NCI-H748 (cell line): ENCODE data around the gene REM2.
"Not testable (repeated sequence)": the region's sequence is repeated elsewhere in the genome, so short reads cannot be mapped to it uniquely, and the experiment has no call there.

ENCODE experiments used
- DNase-seq: peaks from one replicate; lab custom pipeline; 2025; ENCODE audit not compliant: unreplicated experiment; lab: John Stamatoyannopoulos, UW

Gene REM2

GRCh38 chr14:22896356-22896755 lies 13.3 kb downstream of the REM2 start:
- no peak for DNase-seq

GRCh38 chr14:22896760-22897159 lies 13.7 kb downstream of the REM2 start:
- peak; percentile 44 for DNase-seq

- DNase-seq: no peak
Observed at GRCh38 chr14:22897357-22897756, 14.3 kb downstream of the REM2 start.

- DNase-seq: no peak
Observed at GRCh38 chr14:22898302-22899090, 15.5 kb downstream of the REM2 start.

- peak; percentile 21 for DNase-seq
Observed at GRCh38 chr14:22900081-22900799, 17.2 kb downstream of the REM2 start.

DNA sequence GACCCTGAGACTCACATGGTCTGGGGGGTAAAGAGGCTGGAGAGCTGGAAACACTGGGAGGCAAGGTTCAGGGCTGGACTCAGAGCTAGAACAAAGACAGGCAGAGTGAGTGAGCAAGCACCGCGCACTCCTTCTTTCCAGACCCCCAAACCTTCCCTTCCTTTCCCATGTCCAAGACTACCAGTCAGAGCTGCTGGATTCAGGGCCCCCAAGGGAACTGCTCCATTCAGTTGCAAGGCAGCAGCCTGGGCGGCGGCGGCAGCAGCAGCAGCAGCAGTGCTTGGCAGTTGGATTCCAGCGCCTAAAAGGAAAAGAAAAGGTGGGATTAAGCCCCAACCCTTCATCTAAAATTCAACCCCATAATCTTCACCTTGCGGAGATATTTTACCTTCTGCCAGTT lies 18.8 kb downstream of the REM2 start:
- no peak for DNase-seq

DNA sequence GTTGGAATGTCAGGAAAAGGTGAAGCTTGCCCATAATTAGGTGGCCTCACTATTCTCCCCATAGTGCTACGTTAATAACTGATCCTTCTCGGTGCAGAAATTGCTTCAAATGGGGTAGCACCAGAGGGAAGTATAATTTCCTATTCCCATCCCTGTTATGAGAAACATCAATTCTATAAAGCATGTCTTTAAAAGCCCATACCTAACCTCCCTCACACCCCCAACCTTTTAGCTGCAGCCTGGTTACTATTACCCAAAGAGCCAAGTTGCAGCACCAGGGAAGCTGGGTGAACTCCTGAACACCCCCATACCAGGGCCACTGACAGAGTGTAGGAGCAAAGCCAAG lies 20.7 kb downstream of the REM2 start:
- DNase-seq: no peak

DNA sequence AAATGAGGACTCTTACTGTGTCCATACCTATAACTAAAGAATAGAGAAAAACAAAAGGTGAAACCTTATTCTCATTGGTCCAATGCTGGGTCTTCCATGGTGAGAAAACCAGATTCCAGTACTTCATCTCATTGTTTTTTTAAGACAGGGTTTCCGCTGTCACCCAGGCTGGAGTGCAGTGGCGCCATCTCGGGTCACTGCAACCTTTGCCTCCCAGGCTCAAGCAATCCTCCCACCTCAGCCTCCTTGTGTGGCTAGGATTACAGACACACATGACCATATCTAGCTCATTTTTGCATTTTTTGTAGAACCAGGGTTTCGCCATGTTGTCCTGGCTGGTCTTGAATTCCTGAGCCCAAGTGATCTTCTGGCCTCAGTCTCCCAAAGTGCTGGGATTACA lies 22.6 kb downstream of the REM2 start:
- DNase-seq: no peak

- no peak for DNase-seq
Observed at GRCh38 chr14:22906073-22906472, 23.1 kb downstream of the REM2 start.

GRCh38 chr14:22907429-22907828 lies 24.4 kb downstream of the REM2 start:
- no peak for DNase-seq

DNA sequence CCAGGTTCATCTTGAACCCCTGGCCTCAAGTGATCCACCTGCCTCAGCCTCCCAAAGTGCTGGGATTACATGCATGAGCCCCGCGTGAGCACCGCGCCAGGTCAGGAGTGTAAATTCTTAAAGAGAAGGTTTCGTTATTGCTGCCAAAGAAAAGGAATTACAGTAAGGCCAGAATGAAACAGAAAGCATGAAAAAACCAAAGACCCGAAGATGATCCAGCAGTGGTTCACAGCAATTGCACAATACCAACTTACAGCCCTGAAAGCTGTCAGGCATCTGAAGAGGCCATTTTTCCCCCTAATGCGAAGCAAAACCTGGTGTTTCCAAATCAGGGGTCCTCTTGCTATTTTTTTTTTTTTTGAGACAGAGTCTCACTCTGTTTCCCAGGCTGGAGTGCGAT lies 25.6 kb downstream of the REM2 start:
- DNase-seq: no peak

DNA sequence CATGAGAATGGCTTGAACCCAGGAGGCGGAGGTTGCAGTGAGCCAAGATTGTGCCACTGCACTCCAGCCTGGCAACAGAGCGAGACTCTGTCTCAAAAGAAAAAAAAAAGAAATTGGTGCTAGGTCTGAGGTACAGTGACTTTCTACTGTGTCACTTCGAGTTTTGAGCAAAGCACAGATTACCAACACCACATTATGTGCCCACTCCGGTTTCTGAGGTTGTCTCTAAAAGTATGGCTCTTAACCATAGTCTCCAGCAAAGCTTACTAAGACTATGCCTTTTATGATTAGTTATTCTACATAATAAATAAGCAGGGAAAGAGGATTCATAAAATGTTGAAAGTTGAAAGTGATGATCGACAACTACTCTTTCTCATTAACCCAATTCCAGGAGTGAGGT lies 27.9 kb downstream of the REM2 start:
- DNase-seq: no peak

DNA sequence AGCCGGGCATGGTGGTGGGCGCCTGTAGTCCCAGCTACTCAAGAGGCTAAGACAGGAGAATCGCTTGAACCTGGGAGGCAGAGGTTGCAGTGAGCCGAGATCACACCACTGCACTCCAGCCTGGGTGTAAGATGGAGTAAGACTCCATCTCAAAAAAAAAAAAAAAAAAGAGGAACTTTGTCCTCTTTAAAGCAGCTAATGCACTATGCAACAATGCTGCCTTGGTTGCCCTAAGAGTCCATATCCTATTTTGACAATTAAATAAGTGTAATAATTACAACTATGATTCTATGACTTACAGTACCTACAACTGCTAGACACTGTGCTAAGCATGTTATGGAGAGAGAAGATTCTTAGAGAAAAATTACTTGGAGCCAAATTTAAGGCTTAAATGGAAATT lies 31.8 kb downstream of the REM2 start:
- DNase-seq: not testable (repeated sequence)

GRCh38 chr14:22915886-22916521 lies 33.0 kb downstream of the REM2 start:
- no peak for DNase-seq

DNA sequence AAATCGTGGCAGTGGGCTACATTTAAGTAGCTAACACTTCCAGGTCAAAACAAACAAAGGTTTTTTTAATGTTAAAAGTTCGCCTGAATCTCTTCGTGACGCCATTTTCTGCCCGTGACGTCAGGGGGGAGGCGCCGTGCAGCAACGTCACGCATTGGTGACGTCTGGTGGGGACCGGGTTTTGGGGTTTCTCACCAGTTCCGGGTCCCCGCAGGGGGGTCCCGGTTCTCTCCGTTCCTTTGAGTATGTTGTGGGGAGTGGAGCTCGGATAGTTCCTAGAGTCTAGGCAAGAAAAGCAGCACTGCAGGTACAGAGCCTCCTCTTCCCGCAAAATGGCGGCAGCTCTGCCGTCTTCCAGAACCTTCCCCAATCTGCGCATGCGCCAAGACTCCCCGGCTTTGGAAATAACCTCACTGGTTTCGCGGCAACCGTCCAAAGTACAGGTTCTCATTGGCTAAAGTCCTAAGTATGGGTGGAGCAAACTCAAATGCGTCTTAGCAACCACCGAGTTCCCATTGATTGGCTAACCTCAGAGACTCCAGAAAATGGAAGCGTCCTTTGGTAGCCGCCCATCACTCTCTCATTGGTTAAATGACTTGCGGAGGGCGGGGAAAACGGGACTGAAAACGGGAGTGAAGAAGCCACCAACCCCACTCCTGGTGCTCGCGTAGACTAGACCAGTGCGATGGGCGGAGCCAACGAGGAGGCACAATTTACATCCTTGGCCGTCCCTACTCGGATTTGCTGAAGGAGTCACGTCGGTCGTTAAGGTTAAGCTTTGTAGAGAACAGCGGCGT lies 36.0 kb downstream of the REM2 start, which contains the start of gene RBM23:
RBM23 (minus strand) TSS at position 346 of the 797 bp plus-strand sequence.
- DNase-seq: peak; percentile 100

GRCh38 chr14:22919601-22919921 lies 36.5 kb downstream of the REM2 start:
- DNase-seq: no peak

GRCh38 chr14:22920697-22921096 lies 37.7 kb downstream of the REM2 start:
- DNase-seq: no peak

DNA sequence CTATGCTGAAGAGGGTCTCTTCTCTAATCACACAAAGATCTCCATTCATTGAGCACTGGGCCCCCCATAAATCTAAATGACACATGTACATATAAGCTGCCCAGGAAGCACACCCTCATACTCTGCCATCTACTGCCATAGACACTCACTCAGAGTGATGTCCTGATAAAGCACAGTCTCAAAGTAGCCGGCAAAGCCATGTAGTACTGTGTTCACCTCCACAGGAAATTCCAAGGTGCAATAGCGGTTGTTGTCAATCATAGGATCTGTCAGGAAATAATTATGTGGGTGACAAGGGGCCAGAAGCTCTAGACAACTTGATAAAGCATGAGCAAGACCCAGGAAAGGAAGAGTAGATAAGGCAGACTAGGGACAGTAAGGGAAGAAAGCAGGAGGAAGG lies 39.3 kb downstream of the REM2 start:
- no peak for DNase-seq

DNA sequence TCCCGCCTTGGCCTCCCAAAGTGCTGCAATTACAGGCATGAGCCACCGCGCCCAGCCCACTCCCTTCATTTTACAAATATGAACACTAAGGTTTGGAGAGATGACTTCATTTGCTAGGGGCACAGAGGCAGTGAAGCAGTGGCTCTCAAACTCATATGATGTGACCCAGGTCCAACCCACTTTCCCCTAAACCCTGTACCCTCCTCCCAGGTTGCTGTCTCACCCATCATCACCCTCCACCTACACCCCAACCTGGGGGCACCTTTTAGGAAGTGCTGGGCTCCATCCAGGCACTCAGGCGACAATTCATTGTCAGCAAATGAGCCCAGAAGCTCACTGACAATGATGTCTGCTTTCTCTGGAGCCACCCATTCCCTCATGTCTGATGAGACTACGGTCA lies 40.7 kb downstream of the REM2 start:
- DNase-seq: no peak

DNA sequence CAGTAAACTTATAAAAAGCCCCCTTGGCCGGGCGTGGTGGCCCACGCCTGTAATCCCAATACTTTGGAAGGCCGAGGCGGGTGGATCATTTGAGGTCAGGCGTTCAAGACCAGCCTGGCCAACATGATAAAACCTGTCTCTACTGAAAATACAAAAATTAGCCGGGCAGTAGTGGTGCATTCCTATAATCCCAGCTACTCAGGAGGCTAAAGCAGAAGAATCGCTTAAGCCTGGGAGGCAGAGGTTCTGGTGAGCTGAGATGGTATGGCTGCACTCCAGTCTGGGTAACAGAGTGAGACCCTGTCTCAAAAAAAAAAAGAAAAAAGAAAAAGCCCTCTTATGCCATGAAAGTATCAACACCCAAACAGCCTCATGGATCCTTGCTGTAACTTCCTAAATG lies 42.5 kb downstream of the REM2 start:
- DNase-seq: no peak

- DNase-seq: no peak
Observed at GRCh38 chr14:22926316-22926715, 43.3 kb downstream of the REM2 start.
